ENCODE data around the gene LRCH1. TPM values are rescaled to one million over a fixed set of nuclear protein-coding genes. Genes with fewer than 3 reads are reported as not detected.

The LRCH1 gene
- total RNA-seq, 2 experiments from 2014 or later, result 17.4 to 18.2 TPM

GRCh38 chr13:46617885-46618284 lies 64.9 kb downstream of the LRCH1 start:
- CTCF ChIA-PET, result interaction anchor here (1.0 to 1.8 kb wide), 2 partner anchors 16 to 26 kb away, joined by 3 to 4 read pairs; no protein-coding TSS in a partner anchor

DNA sequence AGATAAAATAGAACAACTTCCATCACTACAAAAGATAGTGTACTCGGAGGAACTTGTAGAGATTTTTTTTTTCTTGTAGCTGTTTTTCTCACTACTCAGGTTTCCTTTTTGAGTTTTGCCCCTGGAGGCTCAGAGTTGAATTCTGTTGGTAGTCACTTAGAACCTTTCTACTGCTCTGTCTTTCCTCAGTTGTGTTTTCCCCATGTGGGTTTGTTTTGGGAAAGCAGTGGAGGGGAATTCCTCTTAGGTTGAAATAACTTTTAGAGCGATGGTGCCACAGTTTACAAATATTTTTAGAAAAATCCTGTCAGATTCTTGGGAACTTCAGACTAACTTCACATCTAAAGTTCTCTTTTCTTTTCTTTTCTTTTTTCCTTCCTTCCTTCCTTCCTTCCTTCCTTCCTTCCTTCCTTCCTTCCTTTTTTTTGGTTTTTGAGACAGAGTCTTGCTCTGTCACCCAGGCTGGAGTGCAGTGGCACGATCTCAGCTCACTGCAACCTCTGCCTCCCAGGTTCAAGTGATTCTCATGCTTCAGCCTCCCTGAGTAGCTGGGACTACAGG lies 65.8 kb downstream of the LRCH1 start:
- Mint-ChIP-seq H3K9me3 (no peaks in the 10 kb centered on the region), H3K27me3 (no peaks in the 10 kb centered on the region), H3K27ac (no peak overlapping the region), H3K4me1 (peaks cover 33% of the 10 kb centered on the region), H3K4me3 (no peak overlapping the region), H3K36me3 (ENCODE audit: low read depth) (no peaks in the 10 kb centered on the region)
- DNase-seq, result no peak
- ChIA-PET CTCF (interaction anchor here (1.0 to 1.8 kb wide), 2 partner anchors 17 to 25 kb away, joined by 3 to 4 read pairs; no protein-coding TSS in a partner anchor), POLR2A (no interaction called here)

More at GRCh38 chr13:46617885-46618284, 64.9 kb downstream of the LRCH1 start:
- Mint-ChIP-seq H3K27me3 (no peaks in the 10 kb centered on the region), H3K27ac (no peak overlapping the region), H3K9me3 (no peaks in the 10 kb centered on the region), H3K36me3 (ENCODE audit: low read depth) (no peaks in the 10 kb centered on the region), H3K4me3 (no peak overlapping the region), H3K4me1 (peaks cover 33% of the 10 kb centered on the region)
- POLR2A ChIA-PET, result interaction anchor here (0.6 kb wide), 1 partner anchor 29 kb away, joined by 11 read pairs; no protein-coding TSS in a partner anchor
- DNase-seq, result no peak

GRCh38 chr13:46620029-46620428 lies 67.1 kb downstream of the LRCH1 start:
- no peak overlapping the region for H3K27ac Mint-ChIP-seq
- CTCF ChIA-PET, result no interaction called here
- DNase-seq, result no peak
- POLR2A ChIA-PET, result no interaction called here
- H3K4me1 Mint-ChIP-seq, result peaks cover 37% of the 10 kb centered on the region
- H3K36me3 Mint-ChIP-seq (ENCODE audit: low read depth), result no peaks in the 10 kb centered on the region
- H3K27me3 Mint-ChIP-seq, result no peaks in the 10 kb centered on the region
- H3K4me3 Mint-ChIP-seq, result no peak overlapping the region
- no peaks in the 10 kb centered on the region for H3K9me3 Mint-ChIP-seq

DNA sequence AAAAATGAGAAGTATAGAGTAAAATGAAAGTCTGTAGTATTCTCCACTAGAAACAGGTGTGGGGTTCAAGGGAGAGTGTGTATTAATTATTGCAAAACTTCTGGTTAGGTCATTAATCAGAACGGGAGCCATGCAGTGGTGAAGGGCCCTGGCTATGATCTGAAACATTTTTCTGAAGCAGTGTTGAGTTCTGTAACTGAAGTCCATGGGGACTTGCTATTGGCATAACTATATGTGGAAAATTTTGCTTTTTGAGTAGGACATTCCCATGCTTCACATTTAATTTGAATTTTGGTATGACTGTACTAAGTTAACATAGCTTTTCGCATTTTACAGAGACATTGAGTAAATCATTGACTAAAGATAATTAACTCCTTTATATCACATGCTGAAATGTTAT lies 67.5 kb downstream of the LRCH1 start:
- no peak for DNase-seq
- POLR2A ChIA-PET, result no interaction called here
- Mint-ChIP-seq H3K36me3 (ENCODE audit: low read depth) (no peaks in the 10 kb centered on the region), H3K4me3 (no peak overlapping the region), H3K27me3 (no peaks in the 10 kb centered on the region), H3K4me1 (peaks cover 41% of the 10 kb centered on the region), H3K9me3 (no peaks in the 10 kb centered on the region), H3K27ac (no peak overlapping the region)
- CTCF ChIA-PET, result no interaction called here

GRCh38 chr13:46621133-46621532 lies 68.2 kb downstream of the LRCH1 start:
- ChIA-PET POLR2A (no interaction called here), CTCF (interaction anchor here (0.9 kb wide), 1 partner anchor 11 kb away, joined by 4 read pairs; no protein-coding TSS in a partner anchor)
- H3K27me3 Mint-ChIP-seq, result no peaks in the 10 kb centered on the region
- no peaks in the 10 kb centered on the region for H3K9me3 Mint-ChIP-seq
- no peaks in the 10 kb centered on the region for H3K36me3 Mint-ChIP-seq (ENCODE audit: low read depth)
- H3K27ac Mint-ChIP-seq, result no peak overlapping the region
- H3K4me1 Mint-ChIP-seq, result peaks cover 40% of the 10 kb centered on the region
- no peak for DNase-seq
- no peak overlapping the region for H3K4me3 Mint-ChIP-seq

GRCh38 chr13:46621792-46622629 lies 69.0 kb downstream of the LRCH1 start:
- Mint-ChIP-seq H3K27me3 (no peaks in the 10 kb centered on the region), H3K36me3 (ENCODE audit: low read depth) (no peaks in the 10 kb centered on the region), H3K4me1 (peaks cover 37% of the 10 kb centered on the region), H3K4me3 (no peak overlapping the region), H3K9me3 (no peaks in the 10 kb centered on the region), H3K27ac (no peak overlapping the region)
- ChIA-PET POLR2A (no interaction called here), CTCF (interaction anchor here (0.8 to 0.9 kb wide), 2 partner anchors 12 to 13 kb away, joined by 3 read pairs; no protein-coding TSS in a partner anchor)
- DNase-seq, result no peak

DNA sequence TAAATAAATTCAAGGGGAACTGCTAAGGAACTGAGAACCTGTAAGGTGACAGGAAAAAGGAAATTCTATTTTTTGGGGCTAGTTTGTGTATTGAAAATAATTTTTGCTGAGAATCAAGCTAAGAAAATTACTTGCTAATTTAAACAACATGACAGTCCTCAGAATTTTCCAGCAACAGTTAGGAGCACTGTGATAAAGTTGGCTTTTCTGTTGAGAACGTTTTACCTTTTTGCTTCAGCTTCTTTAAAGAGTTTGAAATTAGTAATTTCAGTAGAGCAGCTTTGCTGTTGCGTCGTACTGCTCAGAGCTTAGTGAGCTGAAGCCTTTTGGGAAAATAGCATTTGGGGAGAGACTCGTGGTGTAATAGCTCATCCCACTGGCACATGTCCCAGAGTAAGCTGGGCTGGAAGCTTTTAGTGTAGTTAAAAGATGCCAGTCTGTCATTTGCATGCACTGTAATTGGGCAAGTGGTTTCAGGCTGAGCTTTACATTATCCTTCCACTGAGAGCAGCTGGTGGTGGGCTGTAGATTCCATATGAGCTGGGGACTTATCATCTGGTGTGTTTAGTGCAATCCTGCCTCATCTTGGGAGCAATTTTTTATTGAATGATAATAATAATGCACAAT lies 69.8 kb downstream of the LRCH1 start:
- Mint-ChIP-seq H3K9me3 (no peaks in the 10 kb centered on the region), H3K4me3 (no peak overlapping the region), H3K36me3 (ENCODE audit: low read depth) (no peaks in the 10 kb centered on the region), H3K27me3 (no peaks in the 10 kb centered on the region), H3K27ac (no peak overlapping the region), H3K4me1 (peaks cover 36% of the 10 kb centered on the region)
- POLR2A ChIA-PET, result no interaction called here
- CTCF ChIA-PET, result interaction anchor here (0.8 to 0.9 kb wide), 3 partner anchors 10 to 14 kb away, joined by 3 to 5 read pairs (median 3); no protein-coding TSS in a partner anchor
- no peak for DNase-seq

- Mint-ChIP-seq H3K36me3 (ENCODE audit: low read depth) (no peaks in the 10 kb centered on the region), H3K27ac (no peak overlapping the region), H3K4me1 (peaks cover 31% of the 10 kb centered on the region), H3K27me3 (no peaks in the 10 kb centered on the region), H3K4me3 (no peak overlapping the region), H3K9me3 (no peaks in the 10 kb centered on the region)
- CTCF ChIA-PET, result no interaction called here
- POLR2A ChIA-PET, result no interaction called here
- no peak for DNase-seq
Measured at GRCh38 chr13:46624353-46624752, 71.4 kb downstream of the LRCH1 start.

- DNase-seq, result no peak
- Mint-ChIP-seq H3K9me3 (no peaks in the 10 kb centered on the region), H3K4me1 (peaks cover 32% of the 10 kb centered on the region), H3K27me3 (no peaks in the 10 kb centered on the region), H3K36me3 (ENCODE audit: low read depth) (no peaks in the 10 kb centered on the region), H3K4me3 (no peak overlapping the region), H3K27ac (no peak overlapping the region)
- CTCF ChIA-PET, result no interaction called here
- POLR2A ChIA-PET, result no interaction called here
Measured at GRCh38 chr13:46624821-46625220, 71.9 kb downstream of the LRCH1 start.

- H3K4me1 Mint-ChIP-seq, result peaks cover 43% of the 10 kb centered on the region
- no peak overlapping the region for H3K4me3 Mint-ChIP-seq
- DNase-seq, result no peak
- no peak overlapping the region for H3K27ac Mint-ChIP-seq
- no peaks in the 10 kb centered on the region for H3K27me3 Mint-ChIP-seq
- POLR2A ChIA-PET, result no interaction called here
- no peaks in the 10 kb centered on the region for H3K9me3 Mint-ChIP-seq
- H3K36me3 Mint-ChIP-seq (ENCODE audit: low read depth), result no peaks in the 10 kb centered on the region
- CTCF ChIA-PET, result no interaction called here
Measured at GRCh38 chr13:46627462-46627861, 74.5 kb downstream of the LRCH1 start.

DNA sequence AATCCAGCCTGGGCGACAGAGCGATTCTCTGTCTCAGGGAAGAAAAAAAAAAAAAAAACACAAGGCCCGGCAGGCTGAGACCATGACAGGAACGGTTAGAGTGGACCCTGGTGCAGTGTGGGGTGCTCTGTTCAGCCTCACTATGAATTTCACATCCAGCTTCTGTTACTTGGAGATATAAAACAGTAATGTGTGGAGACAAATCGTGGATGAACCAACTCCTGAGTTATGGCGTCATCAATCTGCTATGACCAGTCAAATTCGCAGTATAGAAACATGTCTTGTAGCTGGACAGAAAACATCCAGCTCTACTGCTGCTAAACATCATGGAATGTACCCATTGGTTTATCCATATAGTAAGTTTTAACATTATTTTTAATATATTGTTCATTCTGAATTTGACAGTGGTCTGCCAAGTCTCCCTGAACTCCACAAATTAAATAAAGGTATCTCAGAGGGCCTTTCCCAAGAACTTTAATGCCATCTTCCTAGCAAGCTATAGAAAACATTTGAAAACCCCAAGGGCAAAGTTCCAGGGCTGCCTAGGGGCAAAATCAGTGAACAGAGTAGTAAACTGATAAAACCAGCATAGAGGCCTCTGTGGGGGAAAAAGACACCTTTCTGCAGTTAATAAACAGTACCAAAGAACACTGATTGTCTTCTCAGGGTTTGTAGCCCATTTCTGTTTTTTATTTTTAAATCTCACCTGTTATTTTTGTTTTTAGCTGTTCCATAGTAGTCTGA lies 75.8 kb downstream of the LRCH1 start:
- no peak for DNase-seq
- H3K27me3 Mint-ChIP-seq, result no peaks in the 10 kb centered on the region
- ChIA-PET POLR2A (no interaction called here), CTCF (interaction anchor here (0.8 to 1.1 kb wide), 2 partner anchors 21 to 511 kb away, joined by 3 read pairs; no protein-coding TSS in a partner anchor)
- no peaks in the 10 kb centered on the region for H3K9me3 Mint-ChIP-seq
- peaks cover 43% of the 10 kb centered on the region for H3K4me1 Mint-ChIP-seq
- no peak overlapping the region for H3K27ac Mint-ChIP-seq
- no peak overlapping the region for H3K4me3 Mint-ChIP-seq
- H3K36me3 Mint-ChIP-seq (ENCODE audit: low read depth), result peaks cover 2% of the 10 kb centered on the region

DNA sequence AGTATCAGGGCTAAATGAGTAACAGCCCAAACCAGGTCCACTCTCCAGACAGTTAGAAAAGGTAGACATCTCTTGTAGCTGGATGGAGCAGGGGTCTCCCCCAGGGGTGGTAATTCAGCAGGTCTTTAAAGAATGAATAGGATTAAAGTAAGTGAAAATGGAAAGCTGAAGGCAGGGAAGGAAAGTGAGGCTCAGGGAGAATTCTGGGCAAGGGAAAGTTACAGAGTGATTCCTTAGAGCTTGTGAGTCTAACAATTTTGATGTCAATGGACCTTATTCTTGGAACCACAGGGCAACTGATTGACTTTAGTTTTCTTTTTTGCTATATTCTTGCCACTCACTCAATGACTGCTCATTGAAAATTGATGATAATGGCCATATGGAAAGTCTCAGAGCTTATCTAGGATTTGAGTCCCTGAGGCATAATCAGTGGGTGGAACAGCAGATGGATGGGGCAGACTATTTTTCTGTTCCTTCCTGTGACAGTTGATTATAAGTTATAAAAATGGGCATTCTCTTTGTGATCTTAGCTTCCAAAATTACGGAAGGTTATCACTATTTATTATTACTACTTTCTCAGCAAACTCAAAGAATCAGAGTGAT lies 76.9 kb downstream of the LRCH1 start:
- no peaks in the 10 kb centered on the region for H3K9me3 Mint-ChIP-seq
- peaks cover 8% of the 10 kb centered on the region for H3K36me3 Mint-ChIP-seq (ENCODE audit: low read depth)
- peaks cover 43% of the 10 kb centered on the region for H3K4me1 Mint-ChIP-seq
- DNase-seq, result no peak
- POLR2A ChIA-PET, result no interaction called here
- H3K27ac Mint-ChIP-seq, result peak overlapping the region; percentile 19
- no peaks in the 10 kb centered on the region for H3K27me3 Mint-ChIP-seq
- H3K4me3 Mint-ChIP-seq, result no peak overlapping the region
- CTCF ChIA-PET, result interaction anchor here (1.1 kb wide), 2 partner anchors 28 to 512 kb away, joined by 3 read pairs; no protein-coding TSS in a partner anchor
